GM12878 (cell line): ENCODE data around the gene DMKN.

ENCODE experiments used
- CHD2 ChIP-seq: IDR thresholded peaks from 2 replicates; pipeline ENCODE4 v1.6.1; 2011; ENCODE audit warnings: low read depth, low read length, improper control_type of control experiment, borderline replicate concordance
- FOS ChIP-seq: IDR thresholded peaks from 3 replicates; pipeline ENCODE4 v1.6.1; 2011; ENCODE audit warnings: borderline replicate concordance; ENCODE audit not compliant: insufficient read length; ENCODE audit errors: extremely low read depth
- JUND ChIP-seq: IDR thresholded peaks from 2 replicates; pipeline ENCODE4 v1.6.1; 2012; ENCODE audit warnings: low read depth, mild to moderate bottlenecking, low read length, improper control_type of control experiment, moderate library complexity
- KDM1A ChIP-seq: fragments of 200-600 bp; sonication (generic); IDR thresholded peaks from 2 replicates; pipeline ENCODE4 v1.6.1; 2016; ENCODE audit warnings: borderline replicate concordance
- POLR2A ChIP-seq: IDR thresholded peaks from 2 replicates; pipeline ENCODE4 v1.6.1; 2011; ENCODE audit warnings: low read depth, mild to moderate bottlenecking, low read length
- TAF1 ChIP-seq: IDR thresholded peaks from 2 replicates; pipeline ENCODE4 v1.6.1; 2011; ENCODE audit warnings: mild to moderate bottlenecking, low read depth, low read length, borderline replicate concordance
- TF ChIP-seq, protein P1 (sequence below), 3 experiments: IDR thresholded peaks in 2 of 3; conservative IDR thresholded peaks in 1 of 3; 2 replicates each; pipeline ENCODE4 v1.5.1; 2011; ENCODE audit warnings: low read depth in 3 of 3, low read length in 3 of 3, mild to moderate bottlenecking in 3 of 3, control low read depth in 2 of 3, moderate library complexity in 2 of 3, inconsistent platforms in 1 of 3, mixed read lengths in 1 of 3; ENCODE audit not compliant: control insufficient read depth in 2 of 3, insufficient read depth in 1 of 3; ENCODE audit errors: extremely low read depth in 1 of 3
- TF ChIP-seq, protein P2 (sequence below): IDR thresholded peaks from 2 replicates; pipeline ENCODE4 v1.6.1; 2012; ENCODE audit warnings: low read depth, low read length, improper control_type of control experiment

DNA sequence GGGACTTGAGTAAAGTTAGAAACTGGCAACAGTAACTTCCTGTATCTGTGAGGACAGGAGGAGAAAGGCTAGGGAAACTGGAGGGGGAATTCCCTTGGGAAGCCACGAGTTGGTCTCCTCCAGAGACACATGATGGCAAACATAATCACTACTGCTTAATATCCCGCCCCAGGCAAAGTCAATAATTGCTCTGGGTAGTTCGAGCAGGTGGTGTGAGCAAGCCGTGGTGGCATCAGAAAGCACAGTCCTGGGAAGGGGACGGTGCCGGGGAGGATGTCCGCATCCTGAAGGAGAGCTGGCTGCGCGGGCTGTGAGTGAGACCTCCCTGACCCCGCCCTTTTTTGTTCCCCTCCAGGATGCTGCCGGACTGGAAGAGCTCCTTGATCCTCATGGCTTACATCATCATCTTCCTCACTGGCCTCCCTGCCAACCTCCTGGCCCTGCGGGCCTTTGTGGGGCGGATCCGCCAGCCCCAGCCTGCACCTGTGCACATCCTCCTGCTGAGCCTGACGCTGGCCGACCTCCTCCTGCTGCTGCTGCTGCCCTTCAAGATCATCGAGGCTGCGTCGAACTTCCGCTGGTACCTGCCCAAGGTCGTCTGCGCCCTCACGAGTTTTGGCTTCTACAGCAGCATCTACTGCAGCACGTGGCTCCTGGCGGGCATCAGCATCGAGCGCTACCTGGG, 63.9 kb downstream of the DMKN start:
- TF ChIP-seq TAF1 (no peak), FOS (no peak), JUND (no peak), CHD2 (no peak), POLR2A (no peak), KDM1A (no peak)
- TF ChIP-seq, protein P1, sequence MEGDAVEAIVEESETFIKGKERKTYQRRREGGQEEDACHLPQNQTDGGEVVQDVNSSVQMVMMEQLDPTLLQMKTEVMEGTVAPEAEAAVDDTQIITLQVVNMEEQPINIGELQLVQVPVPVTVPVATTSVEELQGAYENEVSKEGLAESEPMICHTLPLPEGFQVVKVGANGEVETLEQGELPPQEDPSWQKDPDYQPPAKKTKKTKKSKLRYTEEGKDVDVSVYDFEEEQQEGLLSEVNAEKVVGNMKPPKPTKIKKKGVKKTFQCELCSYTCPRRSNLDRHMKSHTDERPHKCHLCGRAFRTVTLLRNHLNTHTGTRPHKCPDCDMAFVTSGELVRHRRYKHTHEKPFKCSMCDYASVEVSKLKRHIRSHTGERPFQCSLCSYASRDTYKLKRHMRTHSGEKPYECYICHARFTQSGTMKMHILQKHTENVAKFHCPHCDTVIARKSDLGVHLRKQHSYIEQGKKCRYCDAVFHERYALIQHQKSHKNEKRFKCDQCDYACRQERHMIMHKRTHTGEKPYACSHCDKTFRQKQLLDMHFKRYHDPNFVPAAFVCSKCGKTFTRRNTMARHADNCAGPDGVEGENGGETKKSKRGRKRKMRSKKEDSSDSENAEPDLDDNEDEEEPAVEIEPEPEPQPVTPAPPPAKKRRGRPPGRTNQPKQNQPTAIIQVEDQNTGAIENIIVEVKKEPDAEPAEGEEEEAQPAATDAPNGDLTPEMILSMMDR (IDR thresholded peaks at IDR 0.05 in 2 of 3, conservative IDR thresholded peaks at IDR 0.05 in 1 of 3; ENCODE audit: control insufficient read depth in 2 of 3, extremely low read depth in 1 of 3, insufficient read depth in 1 of 3, low read depth in 3 of 3, low read length in 3 of 3): no peak
- TF ChIP-seq, protein P2, sequence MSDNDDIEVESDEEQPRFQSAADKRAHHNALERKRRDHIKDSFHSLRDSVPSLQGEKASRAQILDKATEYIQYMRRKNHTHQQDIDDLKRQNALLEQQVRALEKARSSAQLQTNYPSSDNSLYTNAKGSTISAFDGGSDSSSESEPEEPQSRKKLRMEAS: no peak
